ENCODE data around the gene MME.

DNA sequence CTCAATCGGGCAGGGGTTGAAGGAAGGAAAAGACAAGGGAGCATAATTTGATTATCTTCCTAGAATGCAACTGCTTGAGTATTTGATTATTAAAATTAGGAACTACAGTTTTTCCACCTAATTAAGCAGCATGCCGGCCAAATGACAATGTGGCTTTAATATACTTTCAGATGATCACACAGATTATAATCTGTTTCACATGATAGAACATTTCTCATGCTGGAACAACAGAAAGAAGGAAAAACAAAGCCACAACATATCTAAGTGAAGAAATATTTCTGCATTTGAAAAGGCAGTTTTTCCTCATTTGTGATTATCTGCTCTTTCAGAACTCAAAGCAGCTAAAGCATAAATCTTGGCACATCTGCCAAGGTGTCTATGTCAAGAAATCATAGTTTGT, 130.6 kb downstream of the MME start:
- no peak for TF ChIP-seq RAD21 (IDR thresholded peaks at IDR 0.05)
- no peak for TF ChIP-seq HNF4G (IDR thresholded peaks at IDR 0.05)

Measured in liver (tissue), 2 donors.